Stimulated activated CD8-positive, alpha-beta memory T cell treated with anti-CD3 and anti-CD28 coated beads, Interleukin-12 subunit alpha, Interleukin-12 subunit beta, amount 100 ng/mL, for 24 hours (primary cell): ENCODE data around the gene CRADD.
"Not testable (repeated sequence)": the region's sequence is repeated elsewhere in the genome, so short reads cannot be mapped to it uniquely, and the experiment has no call there.

Experiments used
- DNase-seq: peaks from one replicate; pipeline ENCODE4 v3.0.0-alpha.2; 2020; ENCODE audit errors: extremely low read depth

CRADD gene

DNA sequence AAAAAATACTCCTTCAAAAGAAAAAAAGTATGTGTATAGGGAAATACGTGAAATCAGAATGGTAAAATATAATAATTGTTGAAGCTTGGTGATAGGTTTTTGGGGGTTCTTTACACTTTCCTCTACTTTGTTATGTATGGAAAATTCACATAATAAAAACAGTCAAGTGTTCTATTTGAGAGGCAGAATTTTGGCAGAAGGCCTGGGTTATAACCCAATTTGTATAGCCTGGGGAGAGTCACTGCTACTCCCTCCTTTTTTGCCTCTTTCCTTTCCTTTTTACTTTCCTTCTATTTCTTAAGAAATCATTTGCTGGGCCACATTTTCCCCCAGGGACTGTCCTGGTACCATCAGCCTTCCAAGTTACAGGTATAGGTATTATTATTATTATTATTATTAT is 105.7 kb downstream of the CRADD start:
- no peak for DNase-seq

DNA sequence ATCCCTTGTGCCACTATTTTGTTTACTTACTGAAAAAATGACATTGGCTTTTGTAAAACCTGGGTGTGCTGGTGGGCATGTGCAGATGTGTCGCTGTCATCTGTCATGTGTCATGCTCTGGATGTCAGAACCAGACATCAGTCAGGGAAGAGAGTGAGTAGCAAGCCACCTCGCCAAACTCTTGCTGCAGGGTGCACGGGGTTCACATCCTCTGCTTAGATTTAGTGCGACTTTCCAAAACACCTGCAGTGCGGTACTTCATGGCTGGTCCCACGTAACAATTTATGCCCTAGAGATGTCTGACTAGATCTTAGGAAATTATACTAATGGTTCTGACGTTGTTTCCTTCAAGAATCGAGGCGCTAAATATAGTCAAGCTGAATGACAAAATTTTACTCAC is 106.7 kb downstream of the CRADD start:
- no peak for DNase-seq

DNA sequence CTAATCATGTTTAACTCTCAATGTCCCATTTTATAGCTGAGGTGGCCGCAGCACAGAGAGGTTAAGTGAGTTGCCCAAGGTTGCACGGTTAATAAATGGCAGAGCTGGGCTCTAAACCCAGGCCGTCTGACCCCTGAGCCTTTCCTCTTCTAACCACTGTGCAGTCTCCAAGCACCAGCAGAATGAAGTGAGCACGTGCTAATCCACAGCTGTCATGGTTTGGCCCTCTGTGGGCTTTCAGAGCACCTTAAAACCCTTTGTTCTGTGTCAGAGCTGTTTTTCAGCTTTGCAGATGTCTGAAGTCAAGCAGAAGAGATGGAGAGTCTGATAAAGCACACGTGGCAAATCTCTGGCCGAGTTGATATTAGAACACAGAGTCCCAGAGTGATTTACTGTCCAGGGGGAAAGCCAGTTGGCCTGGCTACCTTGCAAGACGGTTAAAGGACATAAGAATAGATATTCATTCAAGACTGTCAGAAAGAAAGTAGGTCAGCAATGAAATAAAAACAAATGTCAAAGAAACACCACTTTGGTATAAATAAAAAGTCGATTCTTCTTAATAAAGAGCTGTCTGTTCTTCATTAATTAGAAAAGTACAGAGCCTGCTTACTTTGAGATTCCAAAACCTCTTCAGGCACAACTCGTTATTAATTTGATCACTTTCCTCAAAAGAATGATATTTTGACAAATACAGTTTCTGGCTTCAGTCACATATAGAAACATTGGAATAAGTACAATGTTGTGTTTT is 107.3 kb downstream of the CRADD start:
- no peak for DNase-seq

DNA sequence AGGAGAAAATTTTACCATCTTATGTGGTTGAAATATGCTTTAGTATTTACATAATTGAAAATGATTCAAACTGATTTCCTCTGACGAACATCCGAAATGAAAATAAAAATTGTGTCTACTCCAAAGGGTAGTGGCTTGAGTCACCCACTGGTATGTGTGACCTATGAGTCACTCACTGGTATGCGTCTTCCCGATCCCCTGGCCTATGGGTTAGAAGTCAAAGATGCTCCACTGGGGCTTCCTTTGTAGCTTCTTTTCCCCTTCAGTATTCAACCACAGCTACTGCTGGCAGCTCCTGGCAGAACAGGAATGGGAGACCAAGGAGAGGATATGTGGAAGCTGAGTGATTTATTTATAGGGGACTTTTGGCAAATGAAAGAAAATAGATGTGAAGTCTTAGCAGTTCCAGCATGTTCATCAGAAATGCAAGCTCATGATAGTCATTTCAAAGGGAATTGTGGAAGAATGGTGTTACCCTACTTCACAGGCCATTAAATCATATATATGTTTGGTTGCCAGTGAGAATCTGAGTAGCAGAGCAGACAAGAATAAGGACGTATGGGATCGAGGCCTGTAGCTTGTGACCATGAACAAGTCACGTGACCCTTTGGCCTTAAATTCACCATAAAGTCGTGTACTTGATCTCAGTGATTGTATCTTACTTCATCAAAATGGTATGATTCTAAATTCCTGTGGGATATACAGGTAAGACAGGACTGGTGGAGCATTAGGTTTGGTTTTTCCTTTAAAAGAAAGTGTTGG is 108.3 kb downstream of the CRADD start:
- DNase-seq: no peak

DNA sequence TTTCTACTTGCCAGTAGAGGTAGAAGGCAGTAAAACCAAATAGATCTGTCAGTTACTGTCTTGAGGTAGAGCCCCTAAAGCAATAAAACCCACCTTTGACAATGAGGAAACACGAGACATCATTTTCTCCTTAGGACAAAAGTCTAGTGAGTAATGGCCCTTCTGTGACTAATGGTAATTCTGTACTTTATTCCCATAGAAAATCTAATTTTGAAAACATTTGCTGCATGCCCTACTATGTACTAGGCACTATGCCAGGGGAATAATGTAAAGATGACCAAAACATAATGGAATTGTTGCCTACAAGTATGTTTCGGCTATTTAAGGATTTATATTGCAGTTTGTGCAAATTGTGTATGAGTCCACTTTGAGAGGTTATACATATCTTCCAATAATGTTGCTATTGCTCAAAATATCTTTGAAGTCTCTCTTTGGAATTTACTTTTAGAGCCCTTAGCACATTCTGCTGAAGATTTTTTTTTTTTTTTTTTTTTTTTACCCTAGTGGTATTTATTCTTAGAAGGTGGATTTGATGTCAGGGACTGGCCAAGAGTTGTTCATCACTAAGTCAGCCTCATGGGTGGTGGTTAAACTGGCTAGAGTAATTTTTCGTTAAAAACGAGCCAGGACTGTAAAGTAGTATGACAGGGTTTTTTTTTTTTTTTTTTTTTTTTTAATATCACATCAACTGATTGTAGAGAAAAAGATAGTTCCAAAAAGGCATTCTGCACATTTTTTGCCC is 109.7 kb downstream of the CRADD start:
- no peak for DNase-seq

DNA sequence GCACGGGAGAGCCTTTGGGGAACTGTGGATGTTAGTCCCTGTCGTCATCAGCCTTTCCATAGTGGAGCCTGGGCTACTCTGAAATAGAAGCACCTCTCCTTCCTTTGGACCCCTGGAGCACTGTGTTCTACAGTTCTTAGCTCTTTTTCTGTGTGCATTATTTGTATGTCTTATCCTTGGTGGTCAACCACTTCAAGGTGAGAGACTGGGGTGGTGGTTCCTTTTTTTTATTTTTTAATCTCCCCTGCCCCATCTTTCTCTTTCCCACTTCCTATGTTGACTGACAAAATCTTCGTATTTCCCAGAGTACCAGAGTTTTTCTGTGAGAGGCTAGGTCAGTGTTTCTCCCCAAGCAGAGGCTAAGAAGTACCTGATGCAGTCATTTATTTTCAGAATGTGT is 111.7 kb downstream of the CRADD start:
- no peak for DNase-seq

DNA sequence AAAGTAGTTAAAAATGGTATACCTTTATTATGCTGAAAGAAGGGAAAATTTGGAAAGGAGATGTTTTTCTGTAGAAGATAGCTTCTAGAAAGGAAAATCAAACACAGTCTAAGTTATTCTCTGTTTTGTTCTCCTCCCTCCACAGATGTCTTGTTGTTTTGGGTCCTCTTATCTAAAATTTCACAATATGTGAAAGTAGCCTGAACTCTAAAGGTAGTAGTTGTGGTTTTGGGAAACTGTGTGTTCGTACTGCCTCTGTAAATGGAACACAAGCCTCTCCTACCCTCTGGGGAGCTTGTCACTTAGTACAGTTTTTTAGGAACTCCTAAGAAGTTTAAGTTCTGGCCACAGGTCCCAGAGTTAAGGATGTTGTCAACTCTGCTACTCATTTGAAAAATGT is 112.6 kb downstream of the CRADD start:
- DNase-seq: no peak

DNA sequence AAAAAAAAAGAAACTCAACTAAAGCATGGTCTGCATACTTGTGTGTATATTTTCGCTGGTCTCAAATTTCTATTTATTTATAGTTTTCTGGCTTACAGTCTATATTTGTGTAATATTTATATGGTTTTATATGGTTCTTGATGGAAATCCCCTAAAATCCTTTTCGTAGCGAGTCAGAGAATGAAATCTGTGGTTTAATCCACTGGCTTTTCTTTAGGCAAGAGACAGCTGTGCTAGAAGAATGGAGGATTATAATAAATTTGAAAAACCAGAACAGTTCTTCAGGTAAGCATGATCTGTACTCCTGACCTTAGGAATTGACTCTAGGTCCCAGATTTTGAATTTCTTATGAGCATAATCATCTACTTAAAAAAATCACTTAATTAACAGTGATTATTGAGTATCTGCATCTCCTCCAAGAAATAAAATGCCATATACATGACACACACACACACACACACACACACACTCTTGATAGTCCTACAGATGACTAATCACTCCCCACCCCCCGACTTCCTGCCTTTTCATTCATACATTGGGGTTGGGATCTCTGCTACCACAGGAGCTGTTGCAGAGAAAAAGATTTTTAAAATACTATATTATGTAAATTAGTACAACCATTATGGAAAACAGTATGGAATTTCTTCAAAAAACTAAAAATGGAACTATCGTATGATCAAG is 113.4 kb downstream of the CRADD start:
- no peak for DNase-seq

DNA sequence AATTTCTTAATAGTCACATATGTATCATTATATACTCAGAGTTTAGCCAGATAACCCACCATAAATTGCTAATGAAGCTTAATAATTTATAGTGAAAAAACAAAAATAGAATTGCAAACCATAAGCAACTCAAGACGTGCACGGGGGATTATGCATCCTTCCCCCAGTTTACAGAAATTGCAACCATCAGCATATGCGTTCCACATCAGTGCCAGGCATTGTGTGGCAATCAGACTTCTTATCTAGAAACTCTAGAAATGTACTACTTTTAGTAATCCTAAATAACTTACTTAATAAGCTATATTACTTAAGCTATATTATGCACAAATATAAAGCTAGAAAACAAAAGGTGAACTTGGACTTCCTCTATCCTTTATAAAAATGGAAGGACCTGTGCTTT is 115.8 kb downstream of the CRADD start:
- DNase-seq: no peak

DNA sequence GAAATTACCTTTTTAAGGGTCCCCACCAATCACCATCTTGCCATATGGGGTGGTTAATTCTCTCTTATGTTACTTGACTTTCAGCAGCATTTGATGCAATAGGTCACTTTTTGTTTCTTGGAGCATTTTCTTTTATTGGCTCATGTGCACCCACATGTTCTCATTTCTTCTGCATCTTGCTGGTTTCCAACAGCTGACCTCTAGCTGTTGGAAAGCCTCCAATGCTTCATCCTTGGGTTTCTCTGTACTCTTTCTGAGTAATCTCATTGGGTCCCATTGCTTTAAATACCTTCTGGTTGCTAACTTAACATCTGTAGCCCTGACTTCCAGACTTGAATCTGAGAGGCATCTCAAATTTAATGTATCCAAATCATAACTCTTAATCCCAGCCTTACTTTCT is 116.8 kb downstream of the CRADD start:
- no peak for DNase-seq

DNA sequence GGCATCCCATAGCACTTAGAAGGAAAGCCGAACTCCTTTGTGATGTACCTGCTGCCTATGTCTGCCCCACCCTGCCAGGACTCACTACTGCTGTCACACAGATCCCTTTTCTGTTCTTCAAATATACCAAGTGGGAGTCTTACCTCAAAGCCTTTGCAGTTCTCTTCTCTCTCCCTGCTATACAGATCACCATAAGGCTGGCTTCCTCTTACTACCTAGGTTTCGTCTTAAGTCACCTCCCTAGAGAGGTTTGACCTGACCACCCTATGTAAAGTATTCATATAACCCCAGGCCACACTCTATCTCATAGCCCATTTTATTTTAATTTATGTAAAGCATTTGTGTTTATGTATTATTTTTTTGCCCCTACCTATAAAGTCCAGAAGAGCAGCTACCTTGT is 117.6 kb downstream of the CRADD start:
- DNase-seq: no peak

DNA sequence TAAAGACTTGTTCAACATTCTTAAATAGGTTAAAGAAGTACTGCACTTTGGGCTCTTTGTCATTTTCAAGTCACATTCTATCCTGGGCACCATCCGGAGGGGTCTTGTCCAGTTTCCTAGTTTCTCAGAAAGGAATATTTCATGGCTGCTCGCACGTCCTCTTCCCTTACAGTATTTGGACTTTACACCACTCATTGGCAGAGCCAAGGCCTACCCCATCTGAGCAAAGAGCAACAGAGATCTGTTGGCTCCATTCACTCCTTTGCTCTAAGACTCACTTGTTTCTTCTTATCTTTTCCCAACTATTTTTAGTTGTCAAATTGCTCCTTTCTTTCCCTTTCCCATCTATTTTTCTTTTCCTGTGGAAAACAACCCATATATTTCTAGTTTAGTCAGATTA is 118.2 kb downstream of the CRADD start:
- DNase-seq: no peak

DNA sequence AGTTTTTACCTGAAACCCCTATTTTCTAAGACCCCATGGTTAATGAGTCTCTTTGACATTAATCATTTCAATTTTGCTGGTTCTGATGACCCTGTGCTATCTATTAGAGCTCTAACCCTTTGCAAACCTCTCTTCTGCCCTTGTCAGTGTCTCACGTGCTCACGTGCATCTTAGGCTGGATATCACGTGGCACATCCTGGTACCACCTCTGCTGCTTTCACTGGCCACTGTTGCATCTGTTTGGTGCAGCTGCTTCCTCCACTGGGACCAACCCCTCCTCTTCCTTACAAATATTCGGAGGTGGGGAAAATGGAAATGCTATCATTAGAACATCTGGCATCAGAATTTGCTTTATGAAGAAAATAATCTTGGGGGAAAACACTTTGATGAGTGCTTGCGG is 119.6 kb downstream of the CRADD start:
- no peak for DNase-seq

DNA sequence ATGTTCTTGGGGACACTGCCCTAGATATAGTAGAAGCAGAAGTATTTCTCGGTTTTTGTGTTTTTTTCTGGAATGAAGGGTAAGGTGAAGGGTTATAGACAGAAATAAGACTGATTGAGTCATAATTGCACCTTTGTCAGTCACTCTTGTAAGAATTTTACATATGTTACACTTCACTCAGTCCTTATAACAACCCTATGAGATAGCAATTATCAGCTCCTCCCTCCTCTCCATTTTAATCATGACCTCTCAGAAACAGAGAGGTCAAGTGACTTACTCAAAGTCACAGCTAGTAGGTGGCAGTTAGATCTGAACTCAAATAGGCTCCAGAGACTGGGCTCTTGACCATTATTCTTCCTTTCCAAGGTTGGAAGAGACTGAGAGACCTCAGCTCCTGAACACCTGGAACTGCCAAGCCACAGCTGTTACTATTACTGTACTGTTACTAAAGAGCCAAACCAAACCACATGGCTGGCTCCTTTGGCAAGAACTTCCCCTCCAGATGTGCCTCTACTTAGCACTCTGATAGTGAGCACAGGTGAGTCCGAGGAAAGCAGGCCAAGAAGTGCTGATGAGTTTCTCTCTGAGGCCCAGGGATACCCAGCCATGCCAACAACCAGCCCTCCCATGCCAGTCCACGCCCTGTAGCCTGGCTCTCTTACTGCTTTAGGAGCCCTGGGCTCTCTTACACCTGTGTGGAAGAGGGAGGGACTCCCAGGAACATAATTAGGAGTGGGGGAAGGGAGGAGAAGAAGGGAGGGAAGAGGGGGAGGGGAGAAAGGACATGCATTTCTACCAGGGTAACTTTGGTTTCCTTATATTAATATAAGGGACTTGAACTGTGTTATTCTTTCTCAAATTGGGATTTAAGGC is 121.3 kb downstream of the CRADD start:
- DNase-seq: no peak

DNA sequence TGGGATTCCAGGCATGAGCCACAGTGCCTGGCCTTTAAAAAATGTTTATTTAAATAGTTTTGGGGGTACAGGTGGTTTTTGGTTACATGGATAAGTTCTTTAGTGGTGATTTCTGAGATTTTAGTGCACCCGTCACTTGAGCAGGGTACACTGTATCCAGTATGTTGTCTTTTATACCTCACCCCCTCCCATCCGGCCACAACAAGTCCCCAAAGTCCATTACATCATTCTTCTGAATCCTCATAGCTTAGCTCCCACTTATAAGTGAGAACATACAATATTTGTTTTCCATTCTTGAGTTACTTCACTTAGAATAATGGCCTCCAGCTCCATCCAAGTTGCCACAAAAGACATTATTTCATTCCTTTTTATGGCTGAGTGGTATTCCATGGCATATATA is 124.5 kb downstream of the CRADD start:
- not testable (repeated sequence) for DNase-seq

DNA sequence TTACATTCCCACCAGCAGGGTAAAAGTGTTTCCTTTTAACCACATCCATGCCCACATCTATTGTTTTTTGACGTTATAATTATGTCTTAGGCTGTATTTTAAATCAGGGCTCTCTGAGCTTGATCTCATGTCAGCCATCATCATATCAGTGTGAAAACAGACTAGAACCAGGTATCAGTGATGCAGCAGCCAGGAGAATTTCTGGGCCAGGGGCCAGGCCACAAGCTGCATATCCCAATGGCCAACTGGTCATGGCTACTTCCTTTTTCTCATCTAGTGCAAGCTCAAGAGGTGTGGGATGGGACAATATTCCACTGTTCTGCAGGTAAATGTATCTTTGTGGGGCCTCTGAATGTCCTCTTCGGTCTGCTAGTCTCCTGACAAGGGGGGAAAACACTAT is 125.1 kb downstream of the CRADD start:
- DNase-seq: no peak

DNA sequence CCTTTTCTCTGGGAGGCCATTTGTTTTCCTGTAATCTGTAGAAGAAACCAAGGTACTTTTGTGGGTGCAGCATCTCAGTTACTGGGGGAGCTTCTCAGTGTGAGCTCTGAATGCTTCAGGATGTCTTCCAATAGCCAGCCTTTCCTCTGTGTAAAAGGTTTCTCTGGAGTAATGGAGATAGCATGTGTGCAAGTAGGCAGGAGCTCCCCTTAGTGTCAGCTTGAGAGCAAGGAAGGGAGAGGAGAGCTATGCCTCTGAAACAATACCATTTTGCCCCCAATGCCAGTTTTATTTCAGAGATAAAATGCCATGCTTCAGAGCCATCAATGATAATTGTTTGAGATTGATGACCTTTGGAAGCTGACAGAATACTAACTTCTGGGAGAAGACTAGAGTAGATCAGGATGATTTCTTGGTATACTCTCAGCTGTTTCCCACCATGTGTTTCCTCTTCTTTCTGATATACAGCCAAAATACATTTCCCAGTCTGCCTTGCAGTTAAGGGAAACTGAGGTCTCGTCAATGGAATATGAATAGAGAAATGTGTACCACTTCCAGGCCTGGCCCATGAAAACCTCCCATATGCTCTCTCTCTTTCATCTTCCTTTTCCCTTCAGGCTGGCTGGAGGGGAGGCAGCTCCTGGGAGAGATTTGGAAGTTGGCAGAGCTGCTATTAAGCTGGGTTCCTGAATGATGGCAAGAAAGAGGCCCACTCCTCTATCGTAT is 125.7 kb downstream of the CRADD start:
- no peak for DNase-seq

DNA sequence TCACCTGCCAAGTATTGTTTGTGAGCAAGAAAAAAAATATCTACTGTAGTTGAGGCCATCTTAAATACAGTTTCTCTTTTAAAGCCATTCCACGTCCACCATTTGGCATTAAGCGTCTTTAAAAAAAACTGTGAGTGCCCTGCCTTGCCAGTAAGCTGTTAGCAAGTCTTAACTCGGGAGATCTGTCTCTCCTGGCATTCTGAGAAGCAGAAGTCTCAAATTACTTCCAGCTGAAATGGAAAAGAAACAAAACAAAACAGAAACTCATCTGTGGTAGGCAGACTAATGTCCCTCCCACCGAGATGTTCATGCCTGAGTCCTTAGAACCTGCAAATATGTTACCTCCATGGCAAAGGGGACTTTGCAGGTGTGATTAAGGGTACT is 126.2 kb downstream of the CRADD start:
- no peak for DNase-seq

DNA sequence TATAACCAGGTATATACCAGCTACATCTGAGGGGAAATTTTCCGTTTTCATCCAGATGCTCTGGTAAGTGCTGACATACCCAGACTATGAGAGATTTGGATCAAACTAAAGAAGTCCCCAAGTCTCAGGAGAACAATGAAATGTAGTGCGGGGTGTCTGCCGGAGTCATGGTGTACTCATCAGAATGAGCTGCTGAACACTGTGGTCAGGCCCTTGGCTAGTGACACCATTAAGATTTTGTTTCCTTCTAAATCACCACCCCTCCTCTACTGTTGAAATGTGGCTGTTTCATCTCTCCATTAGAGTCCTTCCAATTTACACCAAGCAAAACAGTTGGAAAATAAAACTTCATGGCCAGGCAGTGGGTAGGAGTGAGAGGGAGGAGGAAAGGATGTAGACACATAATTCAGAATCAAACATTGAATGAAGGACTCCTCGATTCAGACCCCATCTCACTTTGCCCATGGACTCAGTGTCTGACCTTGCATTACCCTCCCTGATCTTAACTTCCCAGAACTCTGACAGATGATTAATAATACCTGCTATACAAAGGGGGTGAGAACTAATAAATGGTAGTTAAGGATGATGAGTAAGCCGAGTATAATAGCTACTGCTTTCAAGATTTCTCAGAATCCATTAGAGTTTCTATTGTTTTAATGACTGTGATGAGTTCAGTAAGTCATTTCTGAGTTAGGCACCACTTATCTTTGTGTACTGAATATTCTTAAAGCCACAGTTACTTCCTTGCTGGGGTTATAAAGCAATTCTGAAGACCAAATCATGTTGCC is 127.4 kb downstream of the CRADD start:
- DNase-seq: no peak

DNA sequence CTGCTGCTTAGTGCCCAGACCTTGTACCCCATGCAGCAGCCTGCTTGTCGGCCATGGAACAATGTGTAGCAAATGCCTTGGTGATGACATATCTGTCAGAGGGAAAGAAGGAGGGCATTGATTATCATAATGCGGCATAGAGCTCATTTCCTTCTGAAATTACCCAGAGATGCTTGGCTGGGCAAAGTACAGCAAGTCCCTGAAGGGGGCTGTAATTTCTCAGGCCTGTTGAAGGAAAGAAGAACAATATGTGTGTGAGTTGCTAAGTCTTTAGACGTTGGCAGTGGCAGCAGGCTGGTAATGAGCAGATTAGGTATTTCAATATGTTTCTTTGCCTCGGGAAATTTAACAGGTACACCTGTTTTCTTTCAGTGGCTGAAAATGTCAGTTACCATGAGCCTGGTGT is 128.6 kb downstream of the CRADD start:
- DNase-seq: no peak
